Neural cell (in vitro differentiated cells): ENCODE measurements around the gene ARL15. TPM values are rescaled to one million over a fixed set of nuclear protein-coding genes. Genes with fewer than 3 reads are reported as not detected.

Experiments
- H2AFZ ChIP-seq: fragments of 200-600, 300-800 bp; sonication (generic), shearing (Covaris generic); 2 replicates; pipeline ENCODE4 v1.6.0; 2014; ENCODE audit warnings: low read depth, mild to moderate bottlenecking, antibody characterized with exemption, low read length, moderate library complexity
- H3F3A ChIP-seq: fragments of 200-600 bp; shearing (Covaris generic); 2 replicates; pipeline ENCODE4 v1.6.1; 2016; ENCODE audit warnings: mild to moderate bottlenecking, moderate library complexity, mixed read lengths, antibody characterized with exemption, low read length; ENCODE audit not compliant: insufficient read depth, poor library complexity, severe bottlenecking
- H3K27ac ChIP-seq: fragments of 200-600, 300-800 bp; sonication (generic), shearing (Covaris generic); 2 replicates; pipeline ENCODE4 v1.5.1; 2014; ENCODE audit warnings: mild to moderate bottlenecking, low read length, moderate library complexity
- H3K27me3 ChIP-seq: fragments of 300-800, 200-600 bp; sonication (generic), shearing (Covaris generic); 2 replicates; pipeline ENCODE4 v1.6.0; 2014; ENCODE audit warnings: mild to moderate bottlenecking, low read depth, low read length, moderate library complexity; ENCODE audit not compliant: insufficient read depth
- H3K36me3 ChIP-seq: fragments of 300-800, 200-600 bp; sonication (generic), shearing (Covaris generic); 2 replicates; pipeline ENCODE4 v1.5.1; 2014; ENCODE audit warnings: mild to moderate bottlenecking, antibody characterized with exemption, low read length, moderate library complexity; ENCODE audit not compliant: insufficient read depth
- H3K4me2 ChIP-seq: fragments of 300-800, 200-600 bp; sonication (generic), shearing (Covaris generic); 2 replicates; pipeline ENCODE4 v1.6.0; 2014; ENCODE audit warnings: mild to moderate bottlenecking, low read length
- H3K4me3 ChIP-seq: fragments of 300-800, 200-600 bp; sonication (generic), shearing (Covaris generic); 2 replicates; pipeline ENCODE4 v1.5.1; 2014; ENCODE audit warnings: mild to moderate bottlenecking, low read length, moderate library complexity
- H3K79me2 ChIP-seq: fragments of 200-600 bp; shearing (Covaris generic); replicated peaks from 2 replicates; pipeline ENCODE4 v1.6.0; 2014; ENCODE audit warnings: mild to moderate bottlenecking, low read length, moderate library complexity; ENCODE audit not compliant: insufficient read depth
- H3K9ac ChIP-seq: fragments of 300-800, 200-600 bp; sonication (generic), shearing (Covaris generic); 2 replicates; pipeline ENCODE4 v1.6.1; 2016; ENCODE audit warnings: mild to moderate bottlenecking, low read length, mixed read lengths
- H3K9me2 ChIP-seq: fragments of 200-600 bp; shearing (Covaris generic); 2 replicates; pipeline ENCODE4 v1.6.1; 2016; ENCODE audit warnings: mild to moderate bottlenecking, low read length, mixed read lengths; ENCODE audit not compliant: insufficient read depth
- H3K9me3 ChIP-seq: fragments of 200-600, 300-800 bp; sonication (generic), shearing (Covaris generic); 2 replicates; pipeline ENCODE4 v1.6.1; 2016; ENCODE audit warnings: mild to moderate bottlenecking, mixed run types, low read length, moderate library complexity, mixed read lengths
- H4K20me1 ChIP-seq: fragments of 200-600 bp; shearing (Covaris generic); 2 replicates; pipeline ENCODE4 v1.6.1; 2016; ENCODE audit warnings: mild to moderate bottlenecking, mixed run types; ENCODE audit not compliant: insufficient read depth
- CTCF ChIP-seq: fragments of 450-650 bp; IDR thresholded peaks from 2 replicates; pipeline ENCODE4 v1.5.1; 2014; ENCODE audit warnings: antibody characterized with exemption, mild to moderate bottlenecking, moderate library complexity; ENCODE audit not compliant: poor library complexity, severe bottlenecking
- EP300 ChIP-seq: fragments of 450-650 bp; conservative IDR thresholded peaks from 2 replicates; pipeline ENCODE4 v1.6.1; 2014; ENCODE audit warnings: antibody characterized with exemption, mild to moderate bottlenecking, moderate library complexity; ENCODE audit not compliant: poor library complexity, severe bottlenecking
- EZH2 ChIP-seq: fragments of 200-600, 300-800 bp; shearing (Covaris generic), sonication (generic); IDR thresholded peaks from 2 replicates; pipeline ENCODE4 v1.6.1; 2014; ENCODE audit warnings: antibody characterized with exemption, low read length, borderline replicate concordance, mild to moderate bottlenecking; ENCODE audit not compliant: insufficient read depth, poor library complexity, severe bottlenecking
- MXI1 ChIP-seq: fragments of 450-650 bp; conservative IDR thresholded peaks from 2 replicates; pipeline ENCODE4 v1.6.1; 2014; ENCODE audit warnings: antibody characterized with exemption, mild to moderate bottlenecking; ENCODE audit not compliant: poor library complexity, severe bottlenecking
- POLR2AphosphoS5 ChIP-seq: IDR thresholded peaks from 2 replicates; pipeline ENCODE4 v1.6.1; 2012
- RAD21 ChIP-seq: fragments of 450-650 bp; conservative IDR thresholded peaks from 2 replicates; pipeline ENCODE4 v1.6.1; 2014; ENCODE audit warnings: antibody characterized with exemption, mild to moderate bottlenecking, moderate library complexity
- REST ChIP-seq: IDR thresholded peaks from 2 replicates; pipeline ENCODE4 v1.6.1; 2012; ENCODE audit warnings: borderline replicate concordance
- SMC3 ChIP-seq: fragments of 450-650 bp; conservative IDR thresholded peaks from 2 replicates; pipeline ENCODE4 v1.6.1; 2014; ENCODE audit warnings: antibody characterized with exemption, mild to moderate bottlenecking, moderate library complexity; ENCODE audit not compliant: poor library complexity
- TAF1 ChIP-seq: IDR thresholded peaks from 2 replicates; pipeline ENCODE4 v1.6.1; 2012; ENCODE audit warnings: low read depth
- polyA plus RNA-seq: library from polyadenylated mRNA; depleted of rRNA; stranded (reverse); fragments of >200 nt; gene quantifications from 2 replicates; pipeline ENCODE4 v1.2.3, GENCODE V29; 2014

ARL15 gene
- polyA plus RNA-seq, 1 donor from 2014 or later, result 51.9 TPM

DNA sequence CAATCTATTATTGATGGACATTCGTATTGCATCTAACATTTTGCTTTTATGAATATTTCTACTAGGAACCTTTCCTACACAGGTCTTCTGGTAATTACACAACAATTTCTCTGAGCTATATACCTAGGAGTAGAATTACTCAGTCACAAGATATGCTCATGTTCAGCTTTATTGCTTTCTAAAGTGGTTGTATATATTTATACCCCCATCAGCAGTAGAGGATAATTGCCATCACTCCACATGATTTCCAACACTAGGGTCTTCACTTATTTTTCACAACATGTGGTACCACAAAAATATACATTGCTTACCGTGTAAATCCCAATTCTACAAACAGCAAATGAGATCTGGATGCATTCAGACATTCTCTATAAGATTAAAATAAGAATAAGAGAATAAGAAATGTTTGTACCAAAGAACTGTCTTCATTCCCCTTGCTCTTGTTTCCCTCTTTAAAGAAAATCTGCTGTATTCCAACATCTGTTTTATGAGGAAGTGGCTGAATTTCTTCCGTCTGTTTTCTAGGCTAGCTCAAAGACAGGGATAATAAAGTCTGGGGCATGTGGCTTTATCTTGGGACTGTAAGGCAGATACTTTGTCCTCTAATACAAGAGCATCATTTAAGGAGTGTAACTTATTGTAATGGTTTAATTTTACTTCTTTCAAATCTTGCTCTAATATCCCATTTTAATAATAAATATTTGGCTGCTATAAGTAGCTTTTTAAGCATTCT is 28.2 kb downstream of the ARL15 start:
- no peak for TF ChIP-seq RAD21
- no peak for TF ChIP-seq CTCF
- no peak for TF ChIP-seq SMC3
- TF ChIP-seq REST, result no peak
- TF ChIP-seq EZH2, result no peak
- no peak for TF ChIP-seq EP300
- no peak for TF ChIP-seq TAF1
- no peak for TF ChIP-seq MXI1
- TF ChIP-seq POLR2AphosphoS5, result no peak
- Histone ChIP-seq H3F3A (no peaks in the 10 kb centered on the region), H4K20me1 (no peaks in the 10 kb centered on the region), H3K27me3 (no peaks in the 10 kb centered on the region), H2AFZ (no peak overlapping the region), H3K9me3 (no peaks in the 10 kb centered on the region), H3K4me2 (no peak overlapping the region), H3K9ac (no peak overlapping the region), H3K36me3 (no peaks in the 10 kb centered on the region), H3K27ac (no peak overlapping the region), H3K9me2 (no peaks in the 10 kb centered on the region), H3K79me2 (no peaks in the 10 kb centered on the region), H3K4me3 (no peak overlapping the region)

DNA sequence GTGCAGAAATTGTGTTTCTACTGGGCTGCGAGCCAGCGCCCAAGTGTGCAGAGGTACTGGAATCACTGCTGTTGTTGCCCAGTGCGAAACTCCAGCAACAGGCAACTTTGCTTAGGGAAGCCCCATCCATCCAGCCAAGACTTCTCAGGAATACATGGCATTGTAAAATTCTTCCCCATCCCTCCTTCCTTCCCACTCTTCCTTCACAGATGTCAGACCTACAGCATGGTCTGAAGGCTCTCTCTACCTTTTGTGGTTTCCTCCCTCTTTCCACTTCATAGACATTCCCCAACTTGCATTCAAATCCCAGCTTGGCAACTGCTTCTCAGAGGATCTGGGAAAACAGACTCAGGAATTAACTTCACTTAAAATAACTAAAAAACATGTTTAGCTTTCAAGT is 30.4 kb downstream of the ARL15 start:
- Histone ChIP-seq H3K9ac (no peak overlapping the region), H3F3A (no peaks in the 10 kb centered on the region), H3K27ac (no peak overlapping the region), H2AFZ (no peak overlapping the region), H3K36me3 (no peaks in the 10 kb centered on the region), H3K4me3 (no peak overlapping the region), H3K79me2 (no peaks in the 10 kb centered on the region), H4K20me1 (no peaks in the 10 kb centered on the region), H3K9me2 (no peaks in the 10 kb centered on the region), H3K9me3 (no peaks in the 10 kb centered on the region), H3K4me2 (no peak overlapping the region), H3K27me3 (no peaks in the 10 kb centered on the region)
- TF ChIP-seq RAD21 (no peak), REST (no peak), EP300 (no peak), TAF1 (no peak), EZH2 (no peak), SMC3 (no peak), CTCF (no peak), POLR2AphosphoS5 (no peak), MXI1 (no peak)
